A673 (cell line): Measurements from ENCODE around the gene MEGF11. TPM values are rescaled to one million over a fixed set of nuclear protein-coding genes. Genes with fewer than 3 reads are reported as not detected.

Experiments used
- BruUV-seq: library from RNA; stranded (reverse); fragments of 400-500 nt; replicated peaks from 2 replicates; lab custom pipeline; 2021; lab: Mats Ljungman, UMichigan
- CTCF ChIA-PET: fragments of 300-600 bp; sonication (Branson Sonifier 250); formaldehyde crosslinking; loops from one replicate; lab custom pipeline; 2022; ENCODE audit warnings: antibody characterized with exemption; lab: Charles Lee
- POLR2A ChIA-PET: fragments of 300-600 bp; sonication (Branson Sonifier 250); formaldehyde crosslinking; loops from one replicate; lab custom pipeline; 2022; ENCODE audit warnings: antibody characterized with exemption; ENCODE audit not compliant: low non-redundant PET; lab: Charles Lee
- DNase-seq: peaks from one replicate; pipeline ENCODE4 v3.0.0-alpha.2; 2015; ENCODE audit warnings: low spot score
- H3K27ac ChIP-seq: fragments of 200-600 bp; sonication (generic); 2 replicates; pipeline ENCODE4 v1.5.1; 2016; ENCODE audit warnings: mixed run types, low read depth, mild to moderate bottlenecking, mixed read lengths, antibody characterized with exemption, low read length; ENCODE audit not compliant: poor library complexity, severe bottlenecking
- H3K27me3 ChIP-seq: fragments of 200-600 bp; sonication (generic); replicated peaks from 2 replicates; pipeline ENCODE4 v1.6.1; 2017; ENCODE audit warnings: mixed run types, low read depth, mild to moderate bottlenecking, mixed read lengths, antibody characterized with exemption, low read length; ENCODE audit not compliant: insufficient read depth, poor library complexity
- H3K36me3 ChIP-seq: fragments of 200-600 bp; sonication (generic); 2 replicates; pipeline ENCODE4 v1.6.1; 2016; ENCODE audit warnings: mixed run types, mild to moderate bottlenecking, mixed read lengths, antibody characterized with exemption, low read length; ENCODE audit not compliant: insufficient read depth, poor library complexity, severe bottlenecking
- H3K4me1 ChIP-seq: fragments of 200-600 bp; sonication (generic); 2 replicates; pipeline ENCODE4 v1.6.1; 2017; ENCODE audit warnings: mixed run types, mild to moderate bottlenecking, mixed read lengths, antibody characterized with exemption, low read length; ENCODE audit not compliant: insufficient read depth, poor library complexity, severe bottlenecking
- H3K4me3 ChIP-seq: fragments of 200-600 bp; sonication (generic); 2 replicates; pipeline ENCODE4 v1.5.1; 2016; ENCODE audit warnings: low read depth, mixed run types, mild to moderate bottlenecking, mixed read lengths, low read length; ENCODE audit not compliant: poor library complexity, severe bottlenecking
- H3K9me3 ChIP-seq: fragments of 200-600 bp; sonication (generic); 2 replicates; pipeline ENCODE4 v1.6.1; 2016; ENCODE audit warnings: mixed run types, low read depth, mild to moderate bottlenecking, mixed read lengths, antibody characterized with exemption, low read length; ENCODE audit not compliant: poor library complexity, severe bottlenecking
- CTCF ChIP-seq: fragments of 300-800, 200-600 bp; sonication (generic); conservative IDR thresholded peaks from 2 replicates; pipeline ENCODE4 v1.5.1; 2017; ENCODE audit warnings: low read depth, mild to moderate bottlenecking, antibody characterized with exemption, low read length, moderate library complexity, mixed read lengths
- EZH2 ChIP-seq: fragments of 200-600 bp; sonication (generic); IDR thresholded peaks from 2 replicates; pipeline ENCODE4 v1.6.1; 2017; ENCODE audit warnings: borderline replicate concordance, low read depth, mild to moderate bottlenecking, mixed read lengths, antibody characterized with exemption, low read length; ENCODE audit not compliant: poor library complexity, severe bottlenecking
- intact Hi-C: fragments of 100-400 bp; cut with micrococcal nuclease; formaldehyde crosslinking; loops from one replicate; pipeline ENCODE4 v1.10.0; 2022; ENCODE audit not compliant: unreplicated experiment
- total RNA-seq: library from RNA; stranded (reverse); gene quantifications from 2 replicates; pipeline ENCODE4 v1.2.3, GENCODE V29; 2021

MEGF11 gene
- total RNA-seq, 1 experiment from 2014 or later: 0.43 TPM

- intact Hi-C loops: no loop called here
- Histone ChIP-seq H3K36me3 (no peaks in the 10 kb centered on the region), H3K9me3 (peaks cover 5% of the 10 kb centered on the region), H3K27ac (no peak overlapping the region), H3K27me3 (peaks cover 28% of the 10 kb centered on the region), H3K4me1 (no peaks in the 10 kb centered on the region), H3K4me3 (no peak overlapping the region)
- ChIA-PET POLR2A (no interaction called here), CTCF (no interaction called here)
- TF ChIP-seq CTCF (no peak), EZH2 (no peak)
- BruUV-seq: no TSS peak
- no peak for DNase-seq
Measured at GRCh38 chr15:66032006-66032405, 221.5 kb downstream of the MEGF11 start.

GRCh38 chr15:66030650-66031049 lies 222.9 kb downstream of the MEGF11 start:
- no peak overlapping the region for H3K27ac ChIP-seq
- no peaks in the 10 kb centered on the region for H3K4me1 ChIP-seq
- intact Hi-C loops: no loop called here
- CTCF ChIA-PET: no interaction called here
- DNase-seq: no peak
- no peaks in the 10 kb centered on the region for H3K36me3 ChIP-seq
- no TSS peak for BruUV-seq
- POLR2A ChIA-PET: no interaction called here
- no peak for TF ChIP-seq CTCF
- TF ChIP-seq EZH2: no peak
- no peak overlapping the region for H3K4me3 ChIP-seq
- peaks cover 5% of the 10 kb centered on the region for H3K9me3 ChIP-seq
- peaks cover 15% of the 10 kb centered on the region for H3K27me3 ChIP-seq

- ChIA-PET CTCF (no interaction called here), POLR2A (no interaction called here)
- no peaks in the 10 kb centered on the region for H3K36me3 ChIP-seq
- intact Hi-C loops: no loop called here
- peaks cover 6% of the 10 kb centered on the region for H3K27me3 ChIP-seq
- peaks cover 5% of the 10 kb centered on the region for H3K9me3 ChIP-seq
- H3K4me3 ChIP-seq: no peak overlapping the region
- no peak overlapping the region for H3K27ac ChIP-seq
- DNase-seq: no peak
- TF ChIP-seq CTCF (no peak), EZH2 (no peak)
- no peaks in the 10 kb centered on the region for H3K4me1 ChIP-seq
- BruUV-seq: no TSS peak
Measured at GRCh38 chr15:66029650-66030049, 223.9 kb downstream of the MEGF11 start.
